B cell (primary cell): ENCODE data around the gene HSF4. TPM values are rescaled to one million over a fixed set of nuclear protein-coding genes. Genes with fewer than 3 reads are reported as not detected.

Experiments
- ATAC-seq: fragments of 200-7000 bp; cut with Tn5 transposase; one replicate; pipeline ENCODE4 v1.10.0; 2021; ENCODE audit warnings: low read depth, mild to moderate bottlenecking, moderate number of reproducible peaks, moderate library complexity
- CTCF ChIA-PET: fragments of 350-600 bp; sonication (Branson Sonifier 250); formaldehyde crosslinking; loops from one replicate; lab custom pipeline; 2021; ENCODE audit warnings: antibody characterized with exemption, inconsistent platforms; lab: Charles Lee
- POLR2A ChIA-PET: fragments of 350-600 bp; sonication (Branson Sonifier 250); formaldehyde crosslinking; loops from one replicate; lab custom pipeline; 2021; ENCODE audit warnings: antibody characterized with exemption; lab: Charles Lee
- DNase-seq: peaks from one replicate; pipeline ENCODE4 v3.0.0; 2013
- H2AFZ ChIP-seq: 2 replicates; pipeline ENCODE4 v1.6.1; 2012; ENCODE audit warnings: mild to moderate bottlenecking, low read depth, low read length; ENCODE audit not compliant: insufficient read depth, poor library complexity, severe bottlenecking
- H3K27ac ChIP-seq, 2 donors: 1 replicate in 1 of 2; 2 replicates in 1 of 2; pipeline ENCODE4 v1.5.1; 2012 to 2013; ENCODE audit warnings: low read length in 2 of 2, mild to moderate bottlenecking in 2 of 2, moderate library complexity in 1 of 2
- H3K27me3 ChIP-seq, 4 experiments: fragments of 200-600 bp in 1 of 4; sonication (generic) in 1 of 4; replicated peaks in 1 of 4; 1 replicate in 2 of 4; 2 replicates in 2 of 4; pipeline versions ENCODE4 v1.6.1 to v1.7.0; 2013 to 2016; ENCODE audit warnings: low read length in 3 of 4, mild to moderate bottlenecking in 2 of 4, mixed read lengths in 1 of 4, moderate library complexity in 1 of 4; ENCODE audit not compliant: insufficient read depth in 4 of 4, control insufficient read depth in 3 of 4; ENCODE audit errors: control extremely low read depth in 1 of 4
- H3K36me3 ChIP-seq, 2 experiments: replicated peaks in 1 of 2; 1 replicate in 1 of 2; 2 replicates in 1 of 2; pipeline versions ENCODE4 v1.6.1 to v1.7.1; 2013; ENCODE audit warnings: low read length in 1 of 2; ENCODE audit not compliant: insufficient read depth in 2 of 2, control insufficient read depth in 1 of 2; ENCODE audit errors: control extremely low read depth in 1 of 2, extremely low read depth in 1 of 2
- H3K4me1 ChIP-seq, 2 donors: fragments of 200-600 bp in 1 of 2; sonication (generic) in 1 of 2; 1 replicate in 1 of 2; 2 replicates in 1 of 2; pipeline versions ENCODE4 v1.5.1 to v1.6.1; 2013 to 2017; ENCODE audit warnings: low read length in 2 of 2; ENCODE audit not compliant: control insufficient read depth in 2 of 2, insufficient read depth in 2 of 2
- H3K4me2 ChIP-seq: replicated peaks from 2 replicates; pipeline ENCODE3; 2012; ENCODE audit warnings: mild to moderate bottlenecking, low read depth, low read length; ENCODE audit not compliant: poor library complexity, severe bottlenecking
- H3K4me3 ChIP-seq, 5 experiments: fragments of 200-600 bp in 1 of 5; sonication (generic) in 1 of 5; 1 replicate in 3 of 5; 2 replicates in 2 of 5; pipeline versions ENCODE4 v1.5.1 to v1.7.0; 2011 to 2016; ENCODE audit warnings: low read length in 4 of 5, mild to moderate bottlenecking in 4 of 5, low read depth in 2 of 5, control low read depth in 1 of 5, moderate library complexity in 1 of 5; ENCODE audit not compliant: insufficient read depth in 1 of 5; ENCODE audit errors: control extremely low read depth in 1 of 5, extremely low read depth in 1 of 5
- H3K79me2 ChIP-seq: fragments of 200-600 bp; sonication (generic); one replicate; pipeline ENCODE4 v1.6.0; 2016; ENCODE audit warnings: low read length; ENCODE audit not compliant: control insufficient read depth, insufficient read depth
- H3K9ac ChIP-seq: fragments of 200-600 bp; sonication (generic); 2 replicates; pipeline ENCODE4 v1.6.1; 2017; ENCODE audit warnings: mild to moderate bottlenecking, low read length, moderate library complexity
- H3K9me3 ChIP-seq, 3 donors: one replicate each; pipeline versions ENCODE4 v1.6.1 to v1.7.1; 2013; ENCODE audit warnings: low read length in 2 of 3; ENCODE audit not compliant: control insufficient read depth in 2 of 3, insufficient read depth in 1 of 3; ENCODE audit errors: control extremely low read depth in 1 of 3
- H4K20me1 ChIP-seq: 2 replicates; pipeline ENCODE4 v1.6.0; 2012; ENCODE audit warnings: mild to moderate bottlenecking, low read length; ENCODE audit not compliant: insufficient read depth, control insufficient read depth, poor library complexity, severe bottlenecking
- H3K27ac Mint-ChIP-seq: one replicate; pipeline ENCODE4 v1.8.0; 2021; ENCODE audit warnings: mixed read lengths
- H3K27me3 Mint-ChIP-seq: one replicate; pipeline ENCODE4 v1.8.0; 2021; ENCODE audit warnings: mixed read lengths
- H3K4me1 Mint-ChIP-seq: one replicate; pipeline ENCODE4 v1.8.0; 2021; ENCODE audit warnings: mixed read lengths
- H3K4me3 Mint-ChIP-seq: one replicate; pipeline ENCODE4 v1.8.0; 2021; ENCODE audit warnings: mixed read lengths
- H3K9me3 Mint-ChIP-seq: one replicate; pipeline ENCODE4 v1.8.0; 2022; ENCODE audit warnings: mixed read lengths; ENCODE audit not compliant: insufficient read depth
- CTCF ChIP-seq: fragments of 200-600 bp; IDR thresholded peaks from one replicate; pipeline ENCODE4 v1.8.0; 2022; ENCODE audit warnings: antibody characterized with exemption, mild to moderate bottlenecking
- EZH2 ChIP-seq: IDR thresholded peaks from 2 replicates; pipeline ENCODE4 v1.6.1; 2012; ENCODE audit warnings: borderline replicate concordance, low read depth, mild to moderate bottlenecking, moderate library complexity, low read length; ENCODE audit not compliant: insufficient read depth, poor library complexity, severe bottlenecking
- WGBS: methylation state at CpG from one replicate; pipeline ENCODE4 v1.1.5; 2013; ENCODE audit warnings: missing lambda C conversion rate; ENCODE audit not compliant: insufficient coverage; 5-methylcytosine and 5-hydroxymethylcytosine counted together
- intact Hi-C: fragments of 100-400 bp; cut with micrococcal nuclease; formaldehyde crosslinking; loops from one replicate; pipeline ENCODE4 v1.10.0; 2022
- polyA plus RNA-seq: library from polyadenylated mRNA; depleted of rRNA; stranded (reverse); fragments of >200 nt; gene quantifications from 2 replicates; pipeline ENCODE4 v1.2.3, GENCODE V29; 2012
- total RNA-seq, 2 donors: library from RNA; stranded (reverse); fragments of 120-200 nt in 1 of 2; gene quantifications; 1 replicate in 1 of 2; 2 replicates in 1 of 2; pipeline versions ENCODE4 v1.2.3 to v1.2.4, GENCODE V29; 2013 to 2022

Gene HSF4
- total and polyA plus RNA-seq, 2 donors (not counting 1 experiment from before 2014, with no cell fraction given), result 11.9 to 12.2 TPM

- Histone ChIP-seq H3K9ac (peak overlapping the region; percentile 48), H3K27ac (no peak overlapping the region), H3K4me1 (peaks cover 46 to 54% of the 10 kb centered on the region in 2 donors), H3K36me3 (no peaks in the 10 kb centered on the region), H3K9me3 (peaks cover 0 to 38% (median 0%) of the 10 kb centered on the region in 3 donors), H2AFZ (peak overlapping the region; percentile 33), H3K27me3 (peaks cover 0 to 98% (median 69%) of the 10 kb centered on the region in 4 experiments), H4K20me1 (peaks cover 6% of the 10 kb centered on the region), H3K4me3 (peak overlapping the region in 2 of 5 experiments; percentile 23 to 33), H3K4me2 (peak overlapping the region; percentile 75), H3K79me2 (no peaks in the 10 kb centered on the region)
- DNase-seq (peak; percentile 48), ATAC-seq (no peak)
- no peaks in the 10 kb centered on the region for H3K9me3 Mint-ChIP-seq
- 11% methylated on average over 20 of the region's 24 CpGs for WGBS
- TF ChIP-seq EZH2, result no peak
- TF ChIP-seq CTCF, result peak; percentile 49
- no peak overlapping the region for H3K27ac Mint-ChIP-seq
- H3K27me3 Mint-ChIP-seq, result peaks cover 65% of the 10 kb centered on the region
- POLR2A ChIA-PET, result no interaction called here
- intact Hi-C loops, result no loop called here
- peaks cover 39% of the 10 kb centered on the region for H3K4me1 Mint-ChIP-seq
- CTCF ChIA-PET, result interaction anchor here (0.8 to 3.2 kb wide), 7 partner anchors 10 to 142 kb away, joined by 3 to 11 read pairs (median 5); partner anchors contain the start of genes B3GNT9, FBXL8 and TRADD
- peak overlapping the region; percentile 54 for H3K4me3 Mint-ChIP-seq
Observed at GRCh38 chr16:67169642-67170167, 5.2 kb downstream of the HSF4 start.
